CD4-positive, alpha-beta T cell (primary cell): ENCODE measurements around the gene ACCSL. TPM values are rescaled to one million over a fixed set of nuclear protein-coding genes. Genes with fewer than 3 reads are reported as not detected.

ENCODE experiments used
- ATAC-seq: fragments of 200-7000 bp; cut with Tn5 transposase; one replicate; pipeline ENCODE4 v1.10.0; 2022; ENCODE audit warnings: mild to moderate bottlenecking; ENCODE audit not compliant: poor library complexity
- CTCF ChIA-PET: fragments of 350-600 bp; sonication (Branson Sonifier 250); formaldehyde crosslinking; loops from one replicate; lab custom pipeline; 2021; ENCODE audit warnings: antibody characterized with exemption, inconsistent platforms; lab: Charles Lee
- POLR2A ChIA-PET: fragments of 350-600 bp; sonication (Branson Sonifier 250); formaldehyde crosslinking; loops from one replicate; lab custom pipeline; 2021; ENCODE audit warnings: antibody characterized with exemption, inconsistent platforms; lab: Charles Lee
- DNase-seq, 14 experiments: peaks; one replicate each; pipeline ENCODE4 v3.0.0-alpha.2; 2013 to 2020; ENCODE audit warnings: mixed read lengths in 2 of 14
- H3K27ac ChIP-seq, 2 donors: one replicate each; pipeline versions ENCODE4 v1.5.1 to v1.7.0; 2013; ENCODE audit warnings: low read length in 2 of 2, low read depth in 1 of 2, mild to moderate bottlenecking in 1 of 2
- H3K27me3 ChIP-seq, 2 experiments: 1 replicate in 1 of 2; 2 replicates in 1 of 2; pipeline versions ENCODE4 v1.6.1 to v1.7.0; 2013; ENCODE audit warnings: low read length in 2 of 2, control low read depth in 1 of 2, mild to moderate bottlenecking in 1 of 2, moderate library complexity in 1 of 2; ENCODE audit not compliant: insufficient read depth in 2 of 2, control insufficient read depth in 1 of 2
- H3K36me3 ChIP-seq: one replicate; pipeline ENCODE4 v1.6.1; 2013; ENCODE audit warnings: low read length, control low read depth; ENCODE audit not compliant: insufficient read depth
- H3K4me1 ChIP-seq: one replicate; pipeline ENCODE4 v1.6.1; 2013; ENCODE audit warnings: low read length, control low read depth; ENCODE audit not compliant: insufficient read depth
- H3K4me3 ChIP-seq: one replicate; pipeline ENCODE4 v1.5.1; 2013; ENCODE audit warnings: mild to moderate bottlenecking, low read length, moderate library complexity
- H3K9me3 ChIP-seq, 2 experiments: 1 replicate in 1 of 2; 2 replicates in 1 of 2; pipeline versions ENCODE4 v1.6.1 to v1.7.0; 2013; ENCODE audit warnings: low read length in 2 of 2, mild to moderate bottlenecking in 2 of 2, control low read depth in 1 of 2, moderate library complexity in 1 of 2; ENCODE audit not compliant: control insufficient read depth in 1 of 2, insufficient read depth in 1 of 2
- H3K27ac Mint-ChIP-seq: one replicate; pipeline ENCODE4 v1.8.0; 2020; ENCODE audit warnings: mixed read lengths
- H3K27me3 Mint-ChIP-seq: one replicate; pipeline ENCODE4 v1.8.0; 2021; ENCODE audit warnings: mixed read lengths
- H3K36me3 Mint-ChIP-seq: one replicate; pipeline ENCODE4 v1.8.0; 2021; ENCODE audit warnings: low read depth, mixed read lengths
- H3K4me1 Mint-ChIP-seq: one replicate; pipeline ENCODE4 v1.8.0; 2021; ENCODE audit warnings: low read depth, mixed read lengths
- H3K4me3 Mint-ChIP-seq: one replicate; pipeline ENCODE4 v1.8.0; 2020; ENCODE audit warnings: mild to moderate bottlenecking, mixed read lengths
- H3K9me3 Mint-ChIP-seq: one replicate; pipeline ENCODE4 v1.8.0; 2020; ENCODE audit warnings: mixed read lengths
- CTCF ChIP-seq: fragments of 200-600 bp; IDR thresholded peaks from one replicate; pipeline ENCODE4 v1.8.0; 2022; ENCODE audit warnings: antibody characterized with exemption, mild to moderate bottlenecking
- intact Hi-C, 2 experiments: fragments of 100-400 bp; cut with DNase I in 1 of 2; cut with micrococcal nuclease in 1 of 2; formaldehyde crosslinking; loops; one replicate each; pipeline versions ENCODE4 v1.15.1 to v1.9.0; 2023 to 2025; cut with DNase I, micrococcal nuclease
- total RNA-seq, 174 experiments: library from RNA in 2 of 174; stranded (reverse) in 2 of 174; gene quantifications; one replicate each; pipeline ENCODE4 v1.2.3 and lab custom pipeline; 2021 to 2026

The ACCSL gene
- total RNA-seq, 2 experiments from 2014 or later = not detected

- peaks cover 4% of the 10 kb centered on the region for H3K9me3 Mint-ChIP-seq
- no peak overlapping the region for H3K4me3 ChIP-seq
- H3K9me3 ChIP-seq = peaks cover 0 to 5% of the 10 kb centered on the region in 2 experiments
- no peaks in the 10 kb centered on the region for H3K4me1 Mint-ChIP-seq
- no peak for ATAC-seq
- no peak for DNase-seq
- peaks cover 53% of the 10 kb centered on the region for H3K36me3 Mint-ChIP-seq
- H3K27me3 ChIP-seq = no peaks in the 10 kb centered on the region
- no peaks in the 10 kb centered on the region for H3K36me3 ChIP-seq
- H3K27ac ChIP-seq = no peak overlapping the region
- no peaks in the 10 kb centered on the region for H3K4me1 ChIP-seq
- POLR2A ChIA-PET = no interaction called here
- CTCF ChIA-PET = interaction anchor here (0.6 kb wide), 1 partner anchor 21 kb away, joined by 3 read pairs; no protein-coding TSS in a partner anchor
- no peak for TF ChIP-seq CTCF
- no peak overlapping the region for H3K4me3 Mint-ChIP-seq
- intact Hi-C loops = no loop called here
- no peak overlapping the region for H3K27ac Mint-ChIP-seq
- H3K27me3 Mint-ChIP-seq = no peaks in the 10 kb centered on the region
Measured at GRCh38 chr11:44083906-44084305, 36.1 kb downstream of the ACCSL start.

- H3K9me3 Mint-ChIP-seq = peaks cover 4% of the 10 kb centered on the region
- ATAC-seq (no peak), DNase-seq (no peak)
- H3K27ac Mint-ChIP-seq = no peak overlapping the region
- no peak overlapping the region for H3K4me3 Mint-ChIP-seq
- no peak for TF ChIP-seq CTCF
- no peak overlapping the region for H3K4me3 ChIP-seq
- POLR2A ChIA-PET = no interaction called here
- H3K4me1 ChIP-seq = no peaks in the 10 kb centered on the region
- H3K36me3 Mint-ChIP-seq = peaks cover 41% of the 10 kb centered on the region
- H3K9me3 ChIP-seq = peaks cover 0 to 5% of the 10 kb centered on the region in 2 experiments
- no peaks in the 10 kb centered on the region for H3K27me3 Mint-ChIP-seq
- CTCF ChIA-PET = interaction anchor here (1.4 kb wide), 3 partner anchors 9 to 25 kb away, joined by 4 to 6 read pairs (median 4); partner anchors contain the start of gene EXT2
- H3K4me1 Mint-ChIP-seq = no peaks in the 10 kb centered on the region
- intact Hi-C loops = no loop called here
- no peaks in the 10 kb centered on the region for H3K36me3 ChIP-seq
- no peaks in the 10 kb centered on the region for H3K27me3 ChIP-seq
- no peak overlapping the region for H3K27ac ChIP-seq
Measured at GRCh38 chr11:44085330-44085729, 37.5 kb downstream of the ACCSL start.

- no peak for DNase-seq
- no peak for TF ChIP-seq CTCF
- Histone ChIP-seq H3K4me3 (no peak overlapping the region), H3K36me3 (no peaks in the 10 kb centered on the region), H3K4me1 (no peaks in the 10 kb centered on the region), H3K27me3 (no peaks in the 10 kb centered on the region), H3K27ac (no peak overlapping the region), H3K9me3 (peaks cover 0 to 5% of the 10 kb centered on the region in 2 experiments)
- no peak overlapping the region for H3K4me3 Mint-ChIP-seq
- no peaks in the 10 kb centered on the region for H3K4me1 Mint-ChIP-seq
- intact Hi-C loops = no loop called here
- H3K36me3 Mint-ChIP-seq = peaks cover 29% of the 10 kb centered on the region
- POLR2A ChIA-PET = no interaction called here
- no peak for ATAC-seq
- no peaks in the 10 kb centered on the region for H3K27me3 Mint-ChIP-seq
- H3K9me3 Mint-ChIP-seq = peaks cover 4% of the 10 kb centered on the region
- CTCF ChIA-PET = no interaction called here
- H3K27ac Mint-ChIP-seq = no peak overlapping the region
Measured at GRCh38 chr11:44088377-44088776, 40.6 kb downstream of the ACCSL start.
